ENCODE results near the gene POLR3E.

POLR3E gene

DNA sequence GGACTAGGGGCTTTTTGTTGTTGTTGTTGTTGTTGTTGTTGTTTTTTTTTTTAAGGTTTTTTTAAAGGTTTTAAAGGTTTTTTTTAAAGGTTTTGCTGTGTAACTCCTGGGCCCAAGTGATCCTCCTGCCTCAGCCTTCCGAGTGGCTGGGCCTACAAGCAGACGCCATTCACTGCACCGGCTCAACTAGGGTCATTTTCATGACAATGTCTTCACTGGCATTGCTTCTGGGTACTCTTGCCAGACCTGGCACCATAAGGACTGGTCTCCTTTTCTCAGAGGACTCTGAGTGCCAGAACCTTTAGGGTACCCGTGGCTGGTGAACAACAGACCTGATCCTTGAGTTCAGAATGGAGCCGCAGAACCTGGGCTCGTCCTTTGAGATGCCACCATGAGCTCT is 20.4 kb downstream of the POLR3E start:
- Mint-ChIP-seq H3K27ac (peak overlapping the region; percentile 19), H3K4me3 (no peak overlapping the region), H3K4me1 (ENCODE audit: low read depth) (peaks cover 11% of the 10 kb centered on the region)

DNA sequence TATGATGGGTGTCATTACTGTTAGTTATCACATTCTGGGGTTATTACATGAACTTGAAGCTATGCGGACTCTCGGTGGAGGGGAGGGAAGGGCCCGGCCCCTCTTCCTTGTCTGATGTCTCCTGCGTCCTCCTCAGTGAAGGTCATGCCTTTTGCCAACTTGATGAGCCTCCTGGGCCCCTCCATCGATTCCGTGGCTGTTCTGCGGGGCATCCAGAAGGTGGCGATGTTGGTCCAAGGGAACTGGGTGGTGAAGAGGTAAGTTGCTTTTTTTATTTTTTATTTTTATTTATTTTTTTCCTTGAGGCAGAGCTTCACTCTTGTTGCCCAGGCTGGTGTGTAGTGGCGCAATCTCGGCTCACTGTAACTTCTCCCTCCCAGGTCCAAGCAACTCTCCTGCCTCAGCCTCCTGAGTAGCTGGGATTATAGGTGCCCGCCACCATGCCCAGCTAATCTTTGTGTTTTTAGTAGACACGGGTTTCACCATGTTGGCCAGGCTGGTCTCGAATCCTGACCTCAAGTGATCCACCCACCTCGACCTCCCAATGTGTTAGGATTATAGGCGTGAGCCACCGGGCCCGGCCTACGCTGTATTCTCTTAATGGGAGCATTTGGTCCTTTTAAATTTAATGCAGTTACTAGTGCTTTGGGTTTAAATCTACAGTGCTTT is 21.6 kb downstream of the POLR3E start:
- H3K4me3 Mint-ChIP-seq = no peak overlapping the region
- peak overlapping the region; percentile 66 for H3K27ac Mint-ChIP-seq
- H3K9me3 Mint-ChIP-seq = no peaks in the 10 kb centered on the region
- H3K4me1 Mint-ChIP-seq (ENCODE audit: low read depth) = peaks cover 11% of the 10 kb centered on the region
- peak; percentile 69 for DNase-seq
- no peaks in the 10 kb centered on the region for H3K27me3 Mint-ChIP-seq
- H3K36me3 Mint-ChIP-seq (ENCODE audit: low read depth) = peaks cover 90% of the 10 kb centered on the region

More for the DNA sequence above, 20.4 kb downstream of the POLR3E start:
- Mint-ChIP-seq H3K27me3 (no peaks in the 10 kb centered on the region), H3K36me3 (ENCODE audit: low read depth) (peaks cover 90% of the 10 kb centered on the region), H3K9me3 (no peaks in the 10 kb centered on the region)
- DNase-seq = peak; percentile 19

DNA sequence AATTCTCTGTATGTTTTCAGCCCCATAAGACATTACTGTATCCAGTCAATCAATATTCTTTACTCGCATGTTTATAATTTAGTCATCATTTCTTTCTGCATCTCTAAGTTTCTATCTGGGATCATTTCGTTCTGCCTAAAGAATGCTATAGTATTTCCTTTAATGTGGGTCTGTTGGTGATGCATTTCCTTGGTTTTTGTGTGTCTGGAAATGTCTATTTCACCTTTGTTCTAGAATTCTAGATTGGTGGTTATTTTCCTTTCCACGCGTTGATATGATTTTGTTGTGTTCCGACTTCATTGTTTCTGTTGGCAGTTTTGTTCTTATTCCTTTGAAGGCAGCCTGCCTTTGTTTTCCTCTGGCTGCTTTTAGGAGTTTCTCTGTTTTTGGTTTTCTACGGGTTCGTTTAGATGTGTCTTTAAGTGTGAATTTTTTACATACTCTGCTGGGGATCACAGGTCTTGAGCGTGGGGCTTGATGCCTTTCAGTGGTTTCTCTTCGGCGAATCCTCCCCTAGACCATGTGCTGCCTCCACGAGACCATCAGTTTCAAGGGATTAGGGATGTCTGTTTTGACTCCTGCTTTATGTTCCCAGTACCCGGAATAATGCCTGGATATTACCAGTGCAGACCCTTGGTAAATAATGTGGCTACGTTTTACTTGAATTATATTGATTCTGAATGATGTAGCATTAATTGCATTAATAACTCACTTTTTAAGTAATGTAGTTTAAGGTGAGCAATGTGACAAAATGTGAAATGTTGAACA is 23.5 kb downstream of the POLR3E start:
- Mint-ChIP-seq H3K36me3 (ENCODE audit: low read depth) (peaks cover 92% of the 10 kb centered on the region), H3K9me3 (no peaks in the 10 kb centered on the region), H3K4me1 (ENCODE audit: low read depth) (peaks cover 11% of the 10 kb centered on the region), H3K4me3 (no peak overlapping the region), H3K27me3 (no peaks in the 10 kb centered on the region), H3K27ac (peak overlapping the region; percentile 81)
- DNase-seq = peak; percentile 21

DNA sequence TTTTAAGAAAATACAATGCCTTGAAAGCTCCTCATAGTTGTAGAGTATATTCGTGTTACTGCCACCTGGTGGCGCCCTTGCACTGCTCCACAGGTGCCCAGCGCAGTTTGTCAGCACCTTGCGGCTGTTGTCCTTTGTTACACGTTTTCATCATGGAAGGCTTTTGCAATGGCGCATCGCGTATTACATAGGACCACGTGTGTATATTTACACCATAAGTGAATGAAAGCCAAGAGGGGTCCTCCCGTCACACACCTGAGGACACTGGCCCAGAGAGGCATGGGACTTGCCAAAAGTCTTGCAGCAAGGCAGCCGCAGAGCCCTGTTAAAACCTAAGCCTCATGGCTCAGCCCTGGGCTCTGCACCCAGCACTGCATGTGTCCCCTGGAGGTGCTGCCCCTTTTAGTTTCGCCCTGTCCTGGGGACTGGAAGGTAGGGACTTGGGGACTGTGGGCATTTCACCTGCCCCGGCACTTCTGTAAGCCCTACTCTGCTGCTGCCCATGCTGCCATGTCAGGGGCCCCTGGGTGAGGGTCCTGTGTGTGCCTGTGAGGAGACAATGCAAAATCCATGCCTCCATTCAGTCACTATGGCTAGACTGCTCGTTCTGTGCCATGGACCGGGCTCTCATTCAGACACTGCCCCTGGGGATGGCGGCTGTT is 24.3 kb downstream of the POLR3E start:
- no peak overlapping the region for H3K4me3 Mint-ChIP-seq
- H3K9me3 Mint-ChIP-seq = no peaks in the 10 kb centered on the region
- peak overlapping the region; percentile 81 for H3K27ac Mint-ChIP-seq
- H3K4me1 Mint-ChIP-seq (ENCODE audit: low read depth) = peaks cover 11% of the 10 kb centered on the region
- H3K36me3 Mint-ChIP-seq (ENCODE audit: low read depth) = peaks cover 90% of the 10 kb centered on the region
- peak; percentile 74 for DNase-seq
- H3K27me3 Mint-ChIP-seq = no peaks in the 10 kb centered on the region

DNA sequence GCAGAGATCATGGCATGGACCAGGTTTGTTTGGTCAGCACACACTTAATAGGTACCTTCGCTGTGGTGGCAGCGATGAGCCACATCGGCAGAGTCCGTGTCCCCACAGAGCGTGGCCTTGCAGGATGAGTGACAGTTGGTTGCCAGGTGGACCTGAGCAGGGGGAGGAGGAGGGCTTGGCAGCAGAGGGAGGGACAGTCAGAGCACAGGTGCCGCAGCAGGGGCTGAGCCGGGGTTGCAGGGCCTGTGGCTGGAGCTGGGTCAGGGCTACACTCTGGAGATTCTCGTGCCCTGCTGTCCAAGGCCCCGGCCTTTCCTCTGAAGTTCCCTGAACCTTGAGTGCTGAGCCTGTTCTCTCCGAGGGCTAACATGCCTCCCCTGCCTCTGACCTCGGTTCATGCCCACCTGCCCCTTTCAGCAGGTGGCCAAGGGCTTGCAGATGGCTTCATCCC is 24.8 kb downstream of the POLR3E start:
- no peaks in the 10 kb centered on the region for H3K27me3 Mint-ChIP-seq
- no peaks in the 10 kb centered on the region for H3K9me3 Mint-ChIP-seq
- peaks cover 11% of the 10 kb centered on the region for H3K4me1 Mint-ChIP-seq (ENCODE audit: low read depth)
- no peak overlapping the region for H3K4me3 Mint-ChIP-seq
- DNase-seq = peak; percentile 27
- H3K27ac Mint-ChIP-seq = peak overlapping the region; percentile 55
- peaks cover 92% of the 10 kb centered on the region for H3K36me3 Mint-ChIP-seq (ENCODE audit: low read depth)

DNA sequence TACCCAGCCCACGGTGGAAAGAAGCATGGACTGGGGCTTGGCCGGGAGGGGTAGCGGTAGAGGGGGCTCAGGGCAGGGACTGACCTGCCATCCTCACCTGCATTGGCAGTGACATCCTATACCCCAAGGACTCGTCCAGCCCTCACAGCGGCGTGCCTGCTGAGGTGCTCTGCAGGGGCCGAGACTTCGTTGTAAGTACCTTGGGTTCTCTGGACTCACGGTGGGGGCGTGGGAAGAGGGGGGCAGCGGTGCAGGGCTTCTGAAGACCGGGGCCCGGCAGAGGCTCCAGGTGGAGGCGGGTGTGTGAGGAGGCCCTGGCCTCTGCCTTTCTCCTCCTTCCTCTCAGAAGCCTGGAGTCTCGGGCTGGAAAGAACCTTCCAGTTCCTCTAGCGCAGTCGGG is 25.5 kb downstream of the POLR3E start:
- Mint-ChIP-seq H3K36me3 (ENCODE audit: low read depth) (peaks cover 92% of the 10 kb centered on the region), H3K4me3 (no peak overlapping the region), H3K27ac (peak overlapping the region; percentile 57), H3K9me3 (no peaks in the 10 kb centered on the region), H3K27me3 (no peaks in the 10 kb centered on the region), H3K4me1 (ENCODE audit: low read depth) (peaks cover 11% of the 10 kb centered on the region)
- DNase-seq = peak; percentile 22

DNA sequence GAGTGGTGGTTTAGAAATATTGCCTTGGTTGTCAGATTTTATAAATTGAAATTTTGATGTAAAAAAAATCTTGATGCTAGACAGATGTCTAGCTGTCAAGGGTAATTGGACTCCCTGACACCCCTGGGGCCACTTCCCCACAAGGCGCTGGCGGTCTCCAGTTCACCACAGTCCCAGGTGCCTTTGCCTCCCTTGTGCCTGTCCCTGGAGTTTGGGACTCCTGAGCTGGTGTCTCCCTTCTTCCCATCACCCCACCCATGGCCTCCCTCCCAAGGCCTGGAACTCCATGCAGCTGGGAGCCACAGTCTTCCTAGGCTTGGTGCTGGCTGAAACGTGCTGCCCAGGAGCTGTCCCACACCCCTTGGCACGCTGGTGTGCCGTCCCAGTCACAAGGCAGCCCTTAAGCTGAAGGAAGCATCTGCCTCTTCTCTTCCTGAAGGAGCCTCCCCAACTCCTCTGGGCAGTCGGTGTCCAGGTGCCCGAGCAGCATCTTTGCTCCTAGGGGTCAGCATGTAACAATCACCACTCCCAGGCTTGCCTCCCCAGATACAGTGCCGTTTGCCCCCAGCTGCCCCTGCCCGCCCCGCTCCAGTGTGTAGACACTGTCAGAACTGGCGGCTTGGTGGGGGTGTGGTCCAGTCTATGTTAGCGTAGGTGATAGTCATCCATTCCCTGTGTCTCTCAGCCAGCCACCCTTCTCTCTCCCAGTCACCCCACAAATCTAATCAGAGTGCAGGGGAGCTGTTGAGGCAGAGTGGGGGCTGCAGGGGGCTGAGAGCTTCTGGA is 26.2 kb downstream of the POLR3E start:
- Mint-ChIP-seq H3K27ac (peak overlapping the region; percentile 75), H3K4me3 (no peak overlapping the region), H3K36me3 (ENCODE audit: low read depth) (peaks cover 92% of the 10 kb centered on the region), H3K27me3 (no peaks in the 10 kb centered on the region), H3K4me1 (ENCODE audit: low read depth) (peaks cover 11% of the 10 kb centered on the region), H3K9me3 (no peaks in the 10 kb centered on the region)
- DNase-seq = peak; percentile 25

DNA sequence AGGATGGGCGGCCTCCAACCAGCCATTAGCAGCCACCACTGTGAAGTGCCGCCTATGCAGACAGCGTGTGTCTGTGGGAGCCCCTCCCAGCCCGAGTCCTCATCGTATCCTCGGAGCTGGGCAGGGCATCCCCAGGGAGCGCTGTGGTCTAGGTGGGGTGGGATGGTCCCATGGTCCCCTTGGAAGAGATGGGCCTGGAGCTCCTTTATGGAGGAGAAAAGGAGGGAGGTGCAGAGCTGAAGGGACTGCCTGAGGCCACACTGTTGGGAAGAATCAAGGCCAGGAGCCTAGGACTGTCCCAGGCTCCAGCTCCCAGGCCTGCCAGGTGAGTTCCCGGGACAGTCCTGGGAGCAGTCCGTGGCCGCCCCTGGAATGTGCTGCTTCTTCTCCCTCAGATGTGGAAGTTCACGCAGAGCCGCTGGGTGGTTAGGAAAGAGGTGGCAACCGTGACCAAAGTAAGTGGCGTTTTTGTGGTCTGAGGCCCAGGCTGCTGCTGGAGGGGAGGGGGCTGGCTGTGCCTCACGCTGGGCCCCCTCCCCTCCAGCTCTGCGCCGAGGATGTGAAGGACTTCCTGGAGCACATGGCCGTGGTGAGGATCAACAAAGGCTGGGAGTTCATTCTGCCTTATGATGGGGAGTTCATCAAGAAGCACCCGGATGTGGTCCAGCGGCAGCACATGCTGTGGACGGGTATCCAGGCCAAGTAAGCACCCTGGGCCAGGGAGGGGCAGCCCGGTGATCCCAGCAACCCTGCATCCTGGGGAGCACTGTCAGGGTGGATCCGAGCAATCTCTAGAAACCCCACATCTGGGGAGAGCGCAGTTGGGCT is 27.0 kb downstream of the POLR3E start:
- DNase-seq = peak; percentile 25
- no peak overlapping the region for H3K4me3 Mint-ChIP-seq
- H3K27me3 Mint-ChIP-seq = no peaks in the 10 kb centered on the region
- H3K27ac Mint-ChIP-seq = peak overlapping the region; percentile 78
- peaks cover 94% of the 10 kb centered on the region for H3K36me3 Mint-ChIP-seq (ENCODE audit: low read depth)
- H3K9me3 Mint-ChIP-seq = no peaks in the 10 kb centered on the region
- peaks cover 12% of the 10 kb centered on the region for H3K4me1 Mint-ChIP-seq (ENCODE audit: low read depth)

DNA sequence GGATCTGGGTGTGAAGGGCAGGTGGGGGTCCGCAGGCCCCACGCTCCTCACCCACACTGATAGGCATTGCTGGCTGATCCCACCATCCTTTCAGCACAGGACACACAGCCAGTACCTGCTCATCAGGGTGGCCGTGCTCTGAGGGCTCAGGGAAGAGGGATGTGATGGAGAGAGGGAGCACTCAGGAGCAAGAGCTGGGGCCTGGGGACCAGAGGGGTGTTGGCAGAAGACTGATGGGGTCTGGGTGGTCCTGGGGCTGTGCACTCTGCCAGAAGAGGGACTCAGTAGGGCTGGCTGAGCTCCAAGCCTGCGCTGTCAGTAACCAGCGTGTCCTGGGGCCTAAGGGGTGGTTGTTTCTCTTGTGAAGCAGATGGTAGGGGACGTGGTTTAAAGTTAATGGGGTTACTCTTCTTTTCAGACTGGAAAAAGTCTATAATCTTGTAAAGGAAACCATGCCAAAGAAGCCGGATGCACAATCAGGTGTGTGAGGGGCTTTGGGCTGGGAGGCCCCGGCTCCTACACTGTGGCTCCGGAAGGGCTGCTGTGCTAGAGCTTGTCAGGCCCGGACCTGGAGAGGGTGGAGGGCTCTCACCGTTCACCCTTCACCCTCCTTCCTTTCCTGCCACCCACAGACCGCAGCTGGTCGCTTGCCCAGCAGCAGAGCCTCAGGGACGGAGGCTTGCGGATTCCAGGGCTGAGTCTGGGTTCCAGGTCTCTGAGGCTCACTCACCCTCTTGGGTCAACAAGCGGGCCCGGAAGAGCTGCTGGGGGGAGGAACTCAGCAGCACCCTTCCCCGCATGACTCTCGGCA is 27.8 kb downstream of the POLR3E start:
- Mint-ChIP-seq H3K36me3 (ENCODE audit: low read depth) (peaks cover 94% of the 10 kb centered on the region), H3K9me3 (no peaks in the 10 kb centered on the region), H3K27me3 (no peaks in the 10 kb centered on the region), H3K4me1 (ENCODE audit: low read depth) (peaks cover 16% of the 10 kb centered on the region), H3K4me3 (no peak overlapping the region), H3K27ac (peak overlapping the region; percentile 78)
- DNase-seq = peak; percentile 23

DNA sequence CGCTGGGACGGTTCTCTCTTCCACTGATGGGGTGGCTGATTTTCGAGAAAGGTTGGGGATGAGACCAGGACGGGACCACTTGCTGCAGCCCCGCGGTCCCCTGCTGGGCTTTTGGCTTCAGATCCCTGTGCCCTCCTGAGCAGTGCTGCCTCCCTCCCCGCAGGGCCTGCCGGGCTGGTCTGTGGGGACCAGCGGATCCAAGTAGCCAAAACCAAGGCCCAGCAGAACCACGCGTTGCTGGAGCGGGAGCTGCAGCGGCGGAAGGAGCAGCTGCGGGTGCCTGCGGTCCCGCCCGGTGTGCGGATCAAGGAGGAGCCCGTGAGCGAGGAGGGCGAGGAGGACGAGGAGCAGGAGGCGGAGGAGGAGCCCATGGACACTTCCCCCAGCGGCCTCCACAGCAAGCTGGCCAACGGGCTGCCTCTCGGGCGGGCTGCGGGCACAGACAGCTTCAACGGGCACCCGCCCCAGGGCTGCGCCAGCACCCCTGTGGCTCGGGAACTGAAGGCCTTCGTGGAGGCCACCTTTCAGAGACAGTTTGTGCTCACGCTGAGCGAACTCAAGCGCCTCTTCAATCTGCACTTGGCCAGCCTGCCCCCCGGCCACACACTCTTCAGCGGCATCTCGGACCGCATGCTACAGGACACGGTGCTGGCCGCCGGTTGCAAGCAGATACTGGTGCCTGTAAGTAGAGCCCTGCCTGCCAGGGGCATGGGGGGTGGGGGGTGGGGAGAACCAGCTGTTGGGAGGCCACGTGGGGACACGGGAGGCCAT is 28.6 kb downstream of the POLR3E start:
- H3K27ac Mint-ChIP-seq = no peak overlapping the region
- H3K9me3 Mint-ChIP-seq = no peaks in the 10 kb centered on the region
- H3K36me3 Mint-ChIP-seq (ENCODE audit: low read depth) = peaks cover 97% of the 10 kb centered on the region
- no peaks in the 10 kb centered on the region for H3K27me3 Mint-ChIP-seq
- DNase-seq = peak; percentile 24
- H3K4me1 Mint-ChIP-seq (ENCODE audit: low read depth) = peaks cover 11% of the 10 kb centered on the region
- no peak overlapping the region for H3K4me3 Mint-ChIP-seq

DNA sequence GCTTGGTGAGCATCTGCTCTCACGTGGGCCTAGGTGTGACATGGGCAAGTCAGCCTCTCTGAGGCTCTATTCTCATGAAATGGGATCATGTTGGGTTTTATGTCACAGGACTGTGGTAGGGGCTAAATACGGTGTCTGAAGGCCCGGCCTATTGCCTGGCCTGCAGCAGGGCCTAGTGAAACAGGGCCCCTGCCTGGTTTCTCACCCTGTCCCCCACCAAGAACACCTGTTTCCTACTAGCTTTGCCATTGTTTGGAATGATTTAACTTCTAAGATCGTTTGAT is 29.1 kb downstream of the POLR3E start:
- Mint-ChIP-seq H3K9me3 (no peaks in the 10 kb centered on the region), H3K4me3 (no peak overlapping the region), H3K4me1 (ENCODE audit: low read depth) (peaks cover 5% of the 10 kb centered on the region), H3K27ac (no peak overlapping the region), H3K27me3 (no peaks in the 10 kb centered on the region), H3K36me3 (ENCODE audit: low read depth) (peaks cover 97% of the 10 kb centered on the region)
- DNase-seq = no peak

DNA sequence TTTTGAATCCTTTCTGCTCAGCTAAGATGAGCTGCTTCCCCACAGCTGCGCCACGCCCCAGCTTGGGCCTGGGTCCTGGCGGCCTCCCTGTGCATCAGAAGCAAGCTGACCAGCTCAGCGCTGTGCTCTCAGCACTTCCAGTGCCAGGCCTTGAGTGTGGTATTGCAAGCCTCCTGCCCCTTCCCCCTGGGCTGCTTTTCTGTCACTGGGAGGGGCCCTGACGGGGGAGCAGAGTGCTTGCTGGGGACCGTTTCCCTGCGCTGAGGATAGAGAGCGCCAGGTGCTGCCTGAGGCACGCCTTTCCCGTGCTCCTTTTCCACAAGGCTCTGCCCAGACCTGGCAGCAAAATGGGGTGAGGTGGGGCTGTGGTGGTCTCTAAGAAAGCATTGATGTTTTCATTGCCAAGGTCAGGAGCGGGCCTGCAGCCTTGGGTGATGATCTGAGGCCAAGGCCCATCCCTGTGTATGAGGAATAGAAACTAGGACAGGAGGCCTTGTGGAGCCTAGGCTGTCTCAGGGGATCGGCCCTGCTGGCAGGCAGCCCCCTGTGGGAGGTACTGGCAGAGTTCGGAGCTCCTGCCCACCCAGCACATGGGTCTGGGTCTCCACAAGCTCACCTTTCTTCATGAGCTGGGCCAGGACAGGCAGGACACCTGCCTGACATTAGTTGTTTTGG is 29.7 kb downstream of the POLR3E start:
- Mint-ChIP-seq H3K36me3 (ENCODE audit: low read depth) (peaks cover 97% of the 10 kb centered on the region), H3K9me3 (no peaks in the 10 kb centered on the region), H3K4me3 (no peak overlapping the region), H3K27me3 (no peaks in the 10 kb centered on the region), H3K4me1 (ENCODE audit: low read depth) (peaks cover 5% of the 10 kb centered on the region), H3K27ac (no peak overlapping the region)
- DNase-seq = peak; percentile 15

All from activated T-cell treated with anti-CD3 and anti-CD28 coated beads, Interleukin-2, amount 50 U/mL, for 24 hours (primary cell).